Astrocyte (in vitro differentiated cells and primary cell): ENCODE measurements around the gene WNT3A. TPM values are rescaled to one million over a fixed set of nuclear protein-coding genes. Genes with fewer than 3 reads are reported as not detected.
A peak's percentile ranks its signal among the peaks of the same experiment; 100 is the strongest.

Experiments used
- DNase-seq: peaks from one replicate; pipeline ENCODE4 v3.0.0-alpha.2; 2010; ENCODE audit warnings: low read depth
- FAIRE-seq: peaks from 2 replicates; lab custom pipeline; 2011; peaks lifted over from hg19 to GRCh38; lab: Jason Lieb, UNC
- H2AFZ ChIP-seq: 2 replicates; pipeline ENCODE4 v1.6.0; 2012; ENCODE audit warnings: low read depth, low read length, inconsistent platforms
- H3K27ac ChIP-seq: 2 replicates; pipeline ENCODE4 v1.5.1; 2011; ENCODE audit warnings: low read depth, low read length, inconsistent platforms
- H3K27me3 ChIP-seq: 2 replicates; pipeline ENCODE4 v1.6.0; 2011; ENCODE audit warnings: low read length, inconsistent platforms; ENCODE audit not compliant: insufficient read depth
- H3K36me3 ChIP-seq: 2 replicates; pipeline ENCODE4 v1.5.1; 2011; ENCODE audit warnings: low read length, inconsistent platforms; ENCODE audit not compliant: insufficient read depth
- H3K4me1 ChIP-seq: 2 replicates; pipeline ENCODE4 v1.5.1; 2011; ENCODE audit warnings: low read length, inconsistent platforms; ENCODE audit not compliant: insufficient read depth
- H3K4me2 ChIP-seq: 2 replicates; pipeline ENCODE4 v1.6.0; 2012; ENCODE audit warnings: low read length, inconsistent platforms
- H3K4me3 ChIP-seq: 2 replicates; pipeline ENCODE4 v1.5.1; 2011; ENCODE audit warnings: low read depth, mild to moderate bottlenecking, low read length, inconsistent platforms; ENCODE audit not compliant: insufficient read depth
- H3K79me2 ChIP-seq: 2 replicates; pipeline ENCODE4 v1.6.0; 2012; ENCODE audit warnings: mild to moderate bottlenecking, low read length, inconsistent platforms; ENCODE audit not compliant: insufficient read depth
- H3K9ac ChIP-seq: 2 replicates; pipeline ENCODE4 v1.6.0; 2012; ENCODE audit warnings: mild to moderate bottlenecking, low read length, inconsistent platforms
- H3K9me3 ChIP-seq: 2 replicates; pipeline ENCODE4 v1.5.1; 2012; ENCODE audit warnings: low read depth, mild to moderate bottlenecking, low read length, inconsistent platforms; ENCODE audit not compliant: insufficient read depth
- H4K20me1 ChIP-seq: 2 replicates; pipeline ENCODE4 v1.6.0; 2012; ENCODE audit warnings: low read length, inconsistent platforms; ENCODE audit not compliant: insufficient read depth
- H3K27ac Mint-ChIP-seq: one replicate; pipeline ENCODE4 v1.8.0; 2021; ENCODE audit warnings: mild to moderate bottlenecking, mixed read lengths; ENCODE audit not compliant: unreplicated experiment
- H3K27me3 Mint-ChIP-seq: one replicate; pipeline ENCODE4 v1.8.0; 2021; ENCODE audit warnings: low read depth, mixed read lengths; ENCODE audit not compliant: unreplicated experiment
- H3K36me3 Mint-ChIP-seq: one replicate; pipeline ENCODE4 v1.8.0; 2021; ENCODE audit warnings: low read depth, mixed read lengths; ENCODE audit not compliant: unreplicated experiment
- H3K4me1 Mint-ChIP-seq: one replicate; pipeline ENCODE4 v1.8.0; 2021; ENCODE audit warnings: low read depth, mixed read lengths; ENCODE audit not compliant: unreplicated experiment
- H3K4me3 Mint-ChIP-seq: one replicate; pipeline ENCODE4 v1.8.0; 2021; ENCODE audit warnings: mild to moderate bottlenecking, moderate library complexity, mixed read lengths; ENCODE audit not compliant: unreplicated experiment
- H3K9me3 Mint-ChIP-seq: one replicate; pipeline ENCODE4 v1.8.0; 2021; ENCODE audit warnings: mild to moderate bottlenecking, mixed read lengths; ENCODE audit not compliant: unreplicated experiment
- EZH2 ChIP-seq: IDR thresholded peaks from 2 replicates; pipeline ENCODE4 v1.6.1; 2012; ENCODE audit warnings: mild to moderate bottlenecking, low read length, inconsistent platforms; ENCODE audit not compliant: insufficient read depth
- total RNA-seq: library from RNA; stranded (reverse); gene quantifications from 2 replicates; pipeline ENCODE4 v1.2.1, GENCODE V29; 2021
- TF ChIP-seq, protein P1 (sequence below): IDR thresholded peaks from 2 replicates; pipeline ENCODE4 v1.5.1; 2011; ENCODE audit warnings: low read depth, mild to moderate bottlenecking, inconsistent platforms, low read length, moderate library complexity; ENCODE audit not compliant: insufficient read depth

The WNT3A gene
- total RNA-seq, 1 donor from 2014 or later: not detected

DNA sequence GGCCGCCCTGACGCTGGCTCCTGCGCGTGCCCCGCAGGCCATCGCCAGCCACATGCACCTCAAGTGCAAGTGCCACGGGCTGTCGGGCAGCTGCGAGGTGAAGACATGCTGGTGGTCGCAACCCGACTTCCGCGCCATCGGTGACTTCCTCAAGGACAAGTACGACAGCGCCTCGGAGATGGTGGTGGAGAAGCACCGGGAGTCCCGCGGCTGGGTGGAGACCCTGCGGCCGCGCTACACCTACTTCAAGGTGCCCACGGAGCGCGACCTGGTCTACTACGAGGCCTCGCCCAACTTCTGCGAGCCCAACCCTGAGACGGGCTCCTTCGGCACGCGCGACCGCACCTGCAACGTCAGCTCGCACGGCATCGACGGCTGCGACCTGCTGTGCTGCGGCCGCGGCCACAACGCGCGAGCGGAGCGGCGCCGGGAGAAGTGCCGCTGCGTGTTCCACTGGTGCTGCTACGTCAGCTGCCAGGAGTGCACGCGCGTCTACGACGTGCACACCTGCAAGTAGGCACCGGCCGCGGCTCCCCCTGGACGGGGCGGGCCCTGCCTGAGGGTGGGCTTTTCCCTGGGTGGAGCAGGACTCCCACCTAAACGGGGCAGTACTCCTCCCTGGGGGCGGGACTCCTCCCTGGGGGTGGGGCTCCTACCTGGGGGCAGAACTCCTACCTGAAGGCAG is 52.3 kb downstream of the WNT3A start:
- no peak for DNase-seq
- no peak overlapping the region for H3K4me3 ChIP-seq
- peaks cover 45% of the 10 kb centered on the region for H3K27me3 ChIP-seq
- TF ChIP-seq EZH2: peak; percentile 84
- TF ChIP-seq, protein P1, sequence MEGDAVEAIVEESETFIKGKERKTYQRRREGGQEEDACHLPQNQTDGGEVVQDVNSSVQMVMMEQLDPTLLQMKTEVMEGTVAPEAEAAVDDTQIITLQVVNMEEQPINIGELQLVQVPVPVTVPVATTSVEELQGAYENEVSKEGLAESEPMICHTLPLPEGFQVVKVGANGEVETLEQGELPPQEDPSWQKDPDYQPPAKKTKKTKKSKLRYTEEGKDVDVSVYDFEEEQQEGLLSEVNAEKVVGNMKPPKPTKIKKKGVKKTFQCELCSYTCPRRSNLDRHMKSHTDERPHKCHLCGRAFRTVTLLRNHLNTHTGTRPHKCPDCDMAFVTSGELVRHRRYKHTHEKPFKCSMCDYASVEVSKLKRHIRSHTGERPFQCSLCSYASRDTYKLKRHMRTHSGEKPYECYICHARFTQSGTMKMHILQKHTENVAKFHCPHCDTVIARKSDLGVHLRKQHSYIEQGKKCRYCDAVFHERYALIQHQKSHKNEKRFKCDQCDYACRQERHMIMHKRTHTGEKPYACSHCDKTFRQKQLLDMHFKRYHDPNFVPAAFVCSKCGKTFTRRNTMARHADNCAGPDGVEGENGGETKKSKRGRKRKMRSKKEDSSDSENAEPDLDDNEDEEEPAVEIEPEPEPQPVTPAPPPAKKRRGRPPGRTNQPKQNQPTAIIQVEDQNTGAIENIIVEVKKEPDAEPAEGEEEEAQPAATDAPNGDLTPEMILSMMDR: no peak
- no peaks in the 10 kb centered on the region for H4K20me1 ChIP-seq
- peaks cover 3% of the 10 kb centered on the region for H3K4me1 ChIP-seq
- no peak overlapping the region for H3K4me3 Mint-ChIP-seq
- H2AFZ ChIP-seq: peak overlapping the region; percentile 18
- H3K27ac ChIP-seq: no peak overlapping the region
- no peaks in the 10 kb centered on the region for H3K79me2 ChIP-seq
- no peaks in the 10 kb centered on the region for H3K4me1 Mint-ChIP-seq
- no peak for FAIRE-seq
- H3K9me3 ChIP-seq: no peaks in the 10 kb centered on the region
- H3K36me3 Mint-ChIP-seq: no peaks in the 10 kb centered on the region
- no peak overlapping the region for H3K27ac Mint-ChIP-seq
- no peak overlapping the region for H3K9ac ChIP-seq
- no peak overlapping the region for H3K4me2 ChIP-seq
- H3K36me3 ChIP-seq: no peaks in the 10 kb centered on the region
- H3K27me3 Mint-ChIP-seq: peaks cover 54% of the 10 kb centered on the region
- peaks cover 10% of the 10 kb centered on the region for H3K9me3 Mint-ChIP-seq

- H3K27me3 Mint-ChIP-seq: peaks cover 52% of the 10 kb centered on the region
- DNase-seq (no peak), FAIRE-seq (no peak)
- Histone ChIP-seq H3K4me3 (no peak overlapping the region), H3K27ac (no peak overlapping the region), H2AFZ (no peak overlapping the region), H3K79me2 (no peaks in the 10 kb centered on the region), H3K4me1 (peaks cover 3% of the 10 kb centered on the region), H4K20me1 (no peaks in the 10 kb centered on the region), H3K9ac (no peak overlapping the region), H3K4me2 (peak overlapping the region; percentile 77), H3K27me3 (peaks cover 45% of the 10 kb centered on the region), H3K9me3 (no peaks in the 10 kb centered on the region), H3K36me3 (no peaks in the 10 kb centered on the region)
- no peak overlapping the region for H3K27ac Mint-ChIP-seq
- H3K4me3 Mint-ChIP-seq: no peak overlapping the region
- H3K4me1 Mint-ChIP-seq: no peaks in the 10 kb centered on the region
- no peaks in the 10 kb centered on the region for H3K36me3 Mint-ChIP-seq
- peaks cover 8% of the 10 kb centered on the region for H3K9me3 Mint-ChIP-seq
- TF ChIP-seq, protein P1: no peak
- no peak for TF ChIP-seq EZH2
Measured at GRCh38 chr1:228059634-228060457, 53.0 kb downstream of the WNT3A start.
